Measurements from ENCODE around the gene ZNF281.

GRCh38 chr1:200373811-200374231 is 36.0 kb downstream of the ZNF281 start:
- no peak for TF ChIP-seq HDGF (IDR thresholded peaks at IDR 0.05; ENCODE audit: borderline replicate concordance)
- TF ChIP-seq FOXM1 (IDR thresholded peaks at IDR 0.05; ENCODE audit: borderline replicate concordance), result no peak
- no peak for TF ChIP-seq NFRKB (IDR thresholded peaks at IDR 0.05)
- TF ChIP-seq LEF1 (IDR thresholded peaks at IDR 0.05; ENCODE audit: borderline replicate concordance), result no peak
- TF ChIP-seq FOXA1 (IDR thresholded peaks at IDR 0.05), result no peak
- TF ChIP-seq SUZ12 (IDR thresholded peaks at IDR 0.05), result no peak
- no peak for TF ChIP-seq ARNT (IDR thresholded peaks at IDR 0.05)
- no peak for TF ChIP-seq BHLHE40 (IDR thresholded peaks at IDR 0.05; ENCODE audit: borderline replicate concordance)
- no peak for TF ChIP-seq SP1 (IDR thresholded peaks at IDR 0.05)
- no peak for TF ChIP-seq TARDBP (IDR thresholded peaks at IDR 0.05)
- TF ChIP-seq ZNF384 (IDR thresholded peaks at IDR 0.05), result no peak
- no peak for TF ChIP-seq PKNOX1 (IDR thresholded peaks at IDR 0.05)

Measured in HEK293T (cell line).